ENCODE data around the gene ANXA3. TPM values are rescaled to one million over a fixed set of nuclear protein-coding genes. Genes with fewer than 3 reads are reported as not detected.
A peak's percentile ranks its signal among the peaks of the same experiment; 100 is the strongest.

ANXA3 gene
- total and polyA plus RNA-seq, 3 donors from 2014 or later, result 1.1 to 6.4 (median 3.5) TPM

GRCh38 chr4:78625073-78625472, 73.5 kb downstream of the ANXA3 start:
- Histone ChIP-seq H3K27me3 (no peaks in the 10 kb centered on the region), H3K4me3 (no peak overlapping the region), H3K4me1 (peaks cover 9% of the 10 kb centered on the region), H3K36me3 (ENCODE audit: low read depth, missing control alignments) (no peaks in the 10 kb centered on the region), H3K27ac (no peak overlapping the region), H3K9me3 (no peaks in the 10 kb centered on the region)
- DNase-seq, result no peak
- 93 to 94% methylated on average over 2 of the region's 2 CpGs for WGBS, 2 donors
- TF ChIP-seq CTCF (IDR thresholded peaks at IDR 0.05), result no peak
- TF ChIP-seq POLR2A (IDR thresholded peaks at IDR 0.05), result no peak
- intact Hi-C loops (cut with DNase I; ENCODE audit: low total_unique reads), result no loop called here

- Histone ChIP-seq H3K27ac (no peak overlapping the region), H3K27me3 (no peaks in the 10 kb centered on the region), H3K4me3 (no peak overlapping the region), H3K36me3 (ENCODE audit: low read depth, missing control alignments) (no peaks in the 10 kb centered on the region), H3K9me3 (no peaks in the 10 kb centered on the region), H3K4me1 (peaks cover 21% of the 10 kb centered on the region)
- intact Hi-C loops (cut with DNase I; ENCODE audit: low total_unique reads), result no loop called here
- TF ChIP-seq CTCF (IDR thresholded peaks at IDR 0.05), result no peak
- no peak for TF ChIP-seq POLR2A (IDR thresholded peaks at IDR 0.05)
- 70 to 87% methylated on average over 3 of the region's 3 CpGs for WGBS, 2 donors
- no peak for DNase-seq
These were observed 75.7 kb downstream of the ANXA3 start for GRCh38 chr4:78627046-78627965.

- no peak for TF ChIP-seq POLR2A (IDR thresholded peaks at IDR 0.05)
- TF ChIP-seq CTCF (IDR thresholded peaks at IDR 0.05), result no peak
- Histone ChIP-seq H3K9me3 (no peaks in the 10 kb centered on the region), H3K27ac (no peak overlapping the region), H3K36me3 (ENCODE audit: low read depth, missing control alignments) (no peaks in the 10 kb centered on the region), H3K27me3 (no peaks in the 10 kb centered on the region), H3K4me3 (no peak overlapping the region), H3K4me1 (peaks cover 23% of the 10 kb centered on the region)
- no peak for DNase-seq
- 90 to 95% methylated on average over 4 of the region's 4 CpGs for WGBS, 2 donors
- intact Hi-C loops (cut with DNase I; ENCODE audit: low total_unique reads), result no loop called here
These were observed 76.6 kb downstream of the ANXA3 start for GRCh38 chr4:78627966-78628678.

- no peaks in the 10 kb centered on the region for H3K27me3 ChIP-seq
These were observed 78.5 kb downstream of the ANXA3 start for GRCh38 chr4:78629991-78630541.

More at GRCh38 chr4:78629991-78630541, 78.5 kb downstream of the ANXA3 start:
- H3K4me1 ChIP-seq, result peaks cover 36% of the 10 kb centered on the region
- whole genome bisulfite sequencing, 2 donors, result 59 to 60% methylated on average over 4 of the region's 4 CpGs
- TF ChIP-seq CTCF (IDR thresholded peaks at IDR 0.05), result no peak
- no peaks in the 10 kb centered on the region for H3K36me3 ChIP-seq (ENCODE audit: low read depth, missing control alignments)
- intact Hi-C loops (cut with DNase I; ENCODE audit: low total_unique reads), result no loop called here
- H3K4me3 ChIP-seq, result no peak overlapping the region
- DNase-seq, result peak; percentile 84
- H3K9me3 ChIP-seq, result no peaks in the 10 kb centered on the region
- peak overlapping the region; percentile 60 to 81 for H3K27ac ChIP-seq
